Kidney (tissue), 14 donors: Measurements from ENCODE around the gene PRSS37. TPM values are rescaled to one million over a fixed set of nuclear protein-coding genes. Genes with fewer than 3 reads are reported as not detected.

ENCODE experiments used
- DNase-seq, 5 donors: peaks; one replicate each; pipeline ENCODE4 v3.0.0-alpha.2; 2013 to 2020
- FAIRE-seq: peaks from 2 replicates; lab custom pipeline; 2012; peaks lifted over from hg19 to GRCh38; lab: Jason Lieb, UNC
- H3K27ac ChIP-seq, 2 donors: one replicate each; pipeline ENCODE4 v1.7.0; 2013; ENCODE audit warnings: low read depth in 2 of 2, low read length in 2 of 2, inconsistent platforms in 1 of 2
- H3K27me3 ChIP-seq: one replicate; pipeline ENCODE4 v1.7.1; 2013; ENCODE audit warnings: low read length, inconsistent platforms; ENCODE audit not compliant: control insufficient read depth, insufficient read depth
- H3K36me3 ChIP-seq, 3 donors: one replicate each; pipeline versions ENCODE4 v1.7.0 to v1.7.1; 2013; ENCODE audit warnings: low read length in 3 of 3, control low read depth in 1 of 3, inconsistent platforms in 1 of 3; ENCODE audit not compliant: insufficient read depth in 3 of 3, control insufficient read depth in 2 of 3
- H3K4me1 ChIP-seq, 3 donors: one replicate each; pipeline versions ENCODE4 v1.7.0 to v1.7.1; 2013; ENCODE audit warnings: low read length in 3 of 3, inconsistent platforms in 1 of 3, low read depth in 1 of 3; ENCODE audit not compliant: control insufficient read depth in 2 of 3, insufficient read depth in 2 of 3
- H3K4me3 ChIP-seq, 3 donors: one replicate each; pipeline versions ENCODE4 v1.7.0 to v1.8.1; 2013; ENCODE audit warnings: low read length in 3 of 3, control low read depth in 1 of 3, inconsistent platforms in 1 of 3
- H3K9ac ChIP-seq, 3 donors: one replicate each; pipeline versions ENCODE4 v1.7.0 to v1.7.1; 2013; ENCODE audit warnings: low read length in 3 of 3, control low read depth in 1 of 3, inconsistent platforms in 1 of 3
- H3K9me3 ChIP-seq, 3 donors: one replicate each; pipeline versions ENCODE4 v1.7.0 to v1.7.1; 2013; ENCODE audit warnings: low read length in 3 of 3, control low read depth in 1 of 3, inconsistent platforms in 1 of 3; ENCODE audit not compliant: control insufficient read depth in 2 of 3, insufficient read depth in 1 of 3
- intact Hi-C: fragments of 100-400 bp; cut with DNase I; formaldehyde crosslinking; loops from one replicate; pipeline ENCODE4 v1.11.1; 2022
- polyA plus RNA-seq: library from polyadenylated mRNA; stranded (reverse); fragments of 350-450 nt; fragmentation: Illumina TruSeq; extraction: RNeasy Lipid Tissue Mini Kit (QIAGEN cat#74804); gene quantifications from one replicate; pipeline ENCODE4 v1.2.3, GENCODE V29; 2014; ENCODE audit warnings: low read depth, low replicate concordance; ENCODE audit not compliant: insufficient read depth
- total RNA-seq: library from RNA; stranded (reverse); fragmentation: NEBNext Ultra II Directional; extraction: Animal tissue kit (Norgen Biotek cat#: 25700); gene quantifications from one replicate; pipeline ENCODE4 v1.2.1, GENCODE V29; 2021
- TF ChIP-seq, protein P1 (sequence below): IDR thresholded peaks from 3 replicates; pipeline ENCODE4 v1.5.1; 2012; ENCODE audit warnings: mild to moderate bottlenecking, moderate library complexity, borderline replicate concordance; ENCODE audit not compliant: insufficient read depth; ENCODE audit errors: extremely low read depth
- donor health status: control.
- donor health status: control.
- donor health status: control.
- donor health status: control.
- donor health status: control.
- donor health status: DM: yes; HTN: yes; CAD: no.
- donor health status: Normal renal cell carcinoma (clear cell type).

Gene PRSS37
- total and polyA plus RNA-seq, 2 donors from 2014 or later: not detected

DNA sequence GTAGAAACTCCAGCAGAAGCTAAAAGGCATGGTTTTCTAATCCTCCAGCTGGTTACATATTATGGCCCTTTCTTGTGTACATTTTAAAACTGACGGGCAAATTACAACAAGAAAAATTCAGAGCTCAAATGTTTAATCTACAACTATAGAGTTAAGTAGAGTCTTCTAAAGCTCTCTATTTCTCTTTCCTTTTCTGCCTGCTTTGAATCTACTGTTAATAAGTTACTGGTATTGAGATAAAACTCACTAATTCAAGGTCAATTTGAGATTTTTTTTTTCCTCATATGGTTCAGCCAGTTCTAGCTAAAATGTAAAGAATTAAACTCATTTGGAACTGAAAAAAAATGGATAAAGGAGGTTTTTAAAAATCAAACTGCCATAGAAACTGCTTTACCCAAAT lies 1.6 kb upstream of the PRSS37 start:
- Histone ChIP-seq H3K36me3 (no peaks in the 10 kb centered on the region), H3K9me3 (no peaks in the 10 kb centered on the region), H3K27ac (no peak overlapping the region), H3K9ac (no peak overlapping the region), H3K4me3 (no peak overlapping the region), H3K27me3 (no peaks in the 10 kb centered on the region), H3K4me1 (no peaks in the 10 kb centered on the region)
- intact Hi-C loops: no loop called here
- DNase-seq (no peak), FAIRE-seq (no peak)
- TF ChIP-seq, protein P1, sequence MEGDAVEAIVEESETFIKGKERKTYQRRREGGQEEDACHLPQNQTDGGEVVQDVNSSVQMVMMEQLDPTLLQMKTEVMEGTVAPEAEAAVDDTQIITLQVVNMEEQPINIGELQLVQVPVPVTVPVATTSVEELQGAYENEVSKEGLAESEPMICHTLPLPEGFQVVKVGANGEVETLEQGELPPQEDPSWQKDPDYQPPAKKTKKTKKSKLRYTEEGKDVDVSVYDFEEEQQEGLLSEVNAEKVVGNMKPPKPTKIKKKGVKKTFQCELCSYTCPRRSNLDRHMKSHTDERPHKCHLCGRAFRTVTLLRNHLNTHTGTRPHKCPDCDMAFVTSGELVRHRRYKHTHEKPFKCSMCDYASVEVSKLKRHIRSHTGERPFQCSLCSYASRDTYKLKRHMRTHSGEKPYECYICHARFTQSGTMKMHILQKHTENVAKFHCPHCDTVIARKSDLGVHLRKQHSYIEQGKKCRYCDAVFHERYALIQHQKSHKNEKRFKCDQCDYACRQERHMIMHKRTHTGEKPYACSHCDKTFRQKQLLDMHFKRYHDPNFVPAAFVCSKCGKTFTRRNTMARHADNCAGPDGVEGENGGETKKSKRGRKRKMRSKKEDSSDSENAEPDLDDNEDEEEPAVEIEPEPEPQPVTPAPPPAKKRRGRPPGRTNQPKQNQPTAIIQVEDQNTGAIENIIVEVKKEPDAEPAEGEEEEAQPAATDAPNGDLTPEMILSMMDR: no peak

DNA sequence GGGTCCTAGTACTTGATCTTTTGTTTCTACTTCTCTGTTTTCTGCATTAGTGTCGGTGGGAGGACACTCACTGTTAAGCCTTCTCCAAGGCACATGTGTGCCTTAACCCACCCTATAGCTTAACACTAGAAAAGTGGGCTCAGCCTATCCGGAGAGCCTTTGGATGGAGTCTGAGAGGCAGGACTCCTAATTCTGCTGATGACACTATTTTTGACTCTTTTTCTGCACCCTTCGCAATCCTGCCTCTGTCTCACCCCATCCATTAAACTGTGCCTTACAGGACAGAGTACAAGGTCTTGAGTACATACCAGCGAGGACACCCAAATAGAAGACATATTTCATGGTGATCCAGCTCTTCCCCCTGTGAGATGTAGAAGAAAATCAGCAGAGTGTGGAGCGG lies 577 bp downstream of the PRSS37 start:
- Histone ChIP-seq H3K9ac (no peak overlapping the region), H3K4me3 (no peak overlapping the region), H3K36me3 (no peaks in the 10 kb centered on the region), H3K27ac (no peak overlapping the region), H3K9me3 (no peaks in the 10 kb centered on the region), H3K27me3 (no peaks in the 10 kb centered on the region), H3K4me1 (no peaks in the 10 kb centered on the region)
- intact Hi-C loops: no loop called here
- FAIRE-seq (no peak), DNase-seq (no peak)
- TF ChIP-seq, protein P1: no peak

DNA sequence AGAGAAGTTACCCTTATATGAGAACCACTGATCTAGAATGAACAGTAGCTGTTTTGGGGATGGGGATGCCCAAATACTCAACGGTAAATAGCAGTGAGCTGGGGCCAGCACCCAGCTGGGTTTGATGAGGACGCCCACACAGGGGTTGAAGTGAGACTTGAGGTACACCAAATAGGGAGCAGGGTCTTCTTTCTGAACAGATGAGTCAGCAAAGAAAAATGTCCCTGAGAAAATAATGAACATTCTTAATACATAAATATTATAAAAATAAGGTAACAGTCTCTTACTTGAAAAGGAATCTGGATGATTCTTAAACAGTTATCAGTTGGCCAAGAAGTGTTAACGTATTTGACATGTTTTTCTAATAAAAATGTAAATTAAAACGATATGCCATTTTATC lies 2.0 kb downstream of the PRSS37 start:
- no peaks in the 10 kb centered on the region for H3K4me1 ChIP-seq
- TF ChIP-seq, protein P1: no peak
- no peak overlapping the region for H3K4me3 ChIP-seq
- H3K27me3 ChIP-seq: no peaks in the 10 kb centered on the region
- FAIRE-seq (peak; percentile 63), DNase-seq (no peak)
- no peaks in the 10 kb centered on the region for H3K36me3 ChIP-seq
- intact Hi-C loops: no loop called here
- H3K9me3 ChIP-seq: no peaks in the 10 kb centered on the region
- H3K9ac ChIP-seq: no peak overlapping the region
- no peak overlapping the region for H3K27ac ChIP-seq

DNA sequence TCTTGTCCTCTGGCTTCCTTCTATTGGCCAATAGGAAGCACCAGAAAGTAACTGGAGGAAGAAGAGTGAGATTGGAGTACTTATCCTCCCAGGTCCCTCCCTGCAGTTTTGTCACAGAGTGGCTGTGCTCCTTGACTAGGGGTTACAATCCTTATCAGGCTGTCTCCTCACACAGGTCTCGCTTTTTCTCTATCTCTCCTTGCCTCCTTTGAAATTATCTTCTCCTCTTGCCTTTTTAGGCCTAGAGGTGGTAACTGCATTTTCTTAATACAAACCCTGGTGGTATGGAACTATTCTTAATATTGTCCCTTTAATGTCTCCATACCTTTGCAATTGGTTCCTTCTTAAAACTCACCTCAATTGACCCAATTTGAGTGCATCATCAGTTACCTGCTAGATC lies 2.7 kb downstream of the PRSS37 start:
- FAIRE-seq: no peak
- intact Hi-C loops: no loop called here
- H3K9ac ChIP-seq: no peak overlapping the region
- H3K4me1 ChIP-seq: no peaks in the 10 kb centered on the region
- no peaks in the 10 kb centered on the region for H3K36me3 ChIP-seq
- TF ChIP-seq, protein P1: no peak
- no peaks in the 10 kb centered on the region for H3K27me3 ChIP-seq
- H3K4me3 ChIP-seq: no peak overlapping the region
- no peak for DNase-seq
- H3K9me3 ChIP-seq: no peaks in the 10 kb centered on the region
- no peak overlapping the region for H3K27ac ChIP-seq
